ENCODE measurements around the gene WNT7A.

GRCh38 chr3:13839726-13840340 lies 40.0 kb downstream of the WNT7A start:
- TF ChIP-seq CTCF (IDR thresholded peaks at IDR 0.05; ENCODE audit: extremely low read depth in 1 of 2, insufficient read depth in 1 of 2, low read depth in 1 of 2, low read length in 2 of 2) = no peak
- TF ChIP-seq EZH2 (IDR thresholded peaks at IDR 0.05; ENCODE audit: borderline replicate concordance, low read depth, low read length, severe bottlenecking) = no peak
- TF ChIP-seq POLR2AphosphoS5 (IDR thresholded peaks at IDR 0.05; ENCODE audit: insufficient read depth, low read depth, low read length) = no peak
- TF ChIP-seq FOS (IDR thresholded peaks at IDR 0.05; ENCODE audit: borderline replicate concordance, insufficient read depth, low read length) = no peak
